ENCODE measurements around the gene SNRNP40. TPM values are rescaled to one million over a fixed set of nuclear protein-coding genes. Genes with fewer than 3 reads are reported as not detected.

SNRNP40 gene
- total RNA-seq, 2 donors from 2014 or later = 34.7 to 59.6 TPM

DNA sequence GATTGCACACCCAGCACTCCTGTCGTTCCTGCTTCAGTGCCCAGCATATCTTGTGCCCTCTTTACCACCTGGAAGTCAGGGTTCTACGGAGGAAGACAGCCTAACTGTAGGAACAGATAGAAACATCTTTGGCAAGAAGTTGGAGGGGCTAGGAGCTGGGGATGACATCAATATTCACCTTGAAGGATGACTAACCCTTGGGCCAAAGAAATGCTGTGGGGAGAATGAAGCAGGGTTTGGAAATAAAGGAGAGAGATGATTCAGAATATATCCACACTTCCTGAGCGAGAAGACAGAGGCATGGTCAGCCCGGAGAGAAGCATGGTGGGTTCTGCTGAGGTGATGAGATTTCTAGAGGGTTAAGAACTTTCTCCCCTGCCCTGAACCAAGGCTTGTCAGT lies 52.3 kb downstream of the SNRNP40 start:
- Histone ChIP-seq H3K27ac (no peak overlapping the region), H3K9ac (ENCODE audit: low read depth in 2 of 2, low read length in 2 of 2) (no peak overlapping the region), H3K4me3 (no peak overlapping the region), H3K36me3 (no peaks in the 10 kb centered on the region), H3K27me3 (peaks cover 14% of the 10 kb centered on the region), H3K9me3 (no peaks in the 10 kb centered on the region), H3K4me1 (no peaks in the 10 kb centered on the region)
- intact Hi-C loops (cut with DNase I) = no loop called here
- TF ChIP-seq, protein P1, sequence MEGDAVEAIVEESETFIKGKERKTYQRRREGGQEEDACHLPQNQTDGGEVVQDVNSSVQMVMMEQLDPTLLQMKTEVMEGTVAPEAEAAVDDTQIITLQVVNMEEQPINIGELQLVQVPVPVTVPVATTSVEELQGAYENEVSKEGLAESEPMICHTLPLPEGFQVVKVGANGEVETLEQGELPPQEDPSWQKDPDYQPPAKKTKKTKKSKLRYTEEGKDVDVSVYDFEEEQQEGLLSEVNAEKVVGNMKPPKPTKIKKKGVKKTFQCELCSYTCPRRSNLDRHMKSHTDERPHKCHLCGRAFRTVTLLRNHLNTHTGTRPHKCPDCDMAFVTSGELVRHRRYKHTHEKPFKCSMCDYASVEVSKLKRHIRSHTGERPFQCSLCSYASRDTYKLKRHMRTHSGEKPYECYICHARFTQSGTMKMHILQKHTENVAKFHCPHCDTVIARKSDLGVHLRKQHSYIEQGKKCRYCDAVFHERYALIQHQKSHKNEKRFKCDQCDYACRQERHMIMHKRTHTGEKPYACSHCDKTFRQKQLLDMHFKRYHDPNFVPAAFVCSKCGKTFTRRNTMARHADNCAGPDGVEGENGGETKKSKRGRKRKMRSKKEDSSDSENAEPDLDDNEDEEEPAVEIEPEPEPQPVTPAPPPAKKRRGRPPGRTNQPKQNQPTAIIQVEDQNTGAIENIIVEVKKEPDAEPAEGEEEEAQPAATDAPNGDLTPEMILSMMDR (IDR thresholded peaks at IDR 0.05) = no peak
- no peak for DNase-seq

DNA sequence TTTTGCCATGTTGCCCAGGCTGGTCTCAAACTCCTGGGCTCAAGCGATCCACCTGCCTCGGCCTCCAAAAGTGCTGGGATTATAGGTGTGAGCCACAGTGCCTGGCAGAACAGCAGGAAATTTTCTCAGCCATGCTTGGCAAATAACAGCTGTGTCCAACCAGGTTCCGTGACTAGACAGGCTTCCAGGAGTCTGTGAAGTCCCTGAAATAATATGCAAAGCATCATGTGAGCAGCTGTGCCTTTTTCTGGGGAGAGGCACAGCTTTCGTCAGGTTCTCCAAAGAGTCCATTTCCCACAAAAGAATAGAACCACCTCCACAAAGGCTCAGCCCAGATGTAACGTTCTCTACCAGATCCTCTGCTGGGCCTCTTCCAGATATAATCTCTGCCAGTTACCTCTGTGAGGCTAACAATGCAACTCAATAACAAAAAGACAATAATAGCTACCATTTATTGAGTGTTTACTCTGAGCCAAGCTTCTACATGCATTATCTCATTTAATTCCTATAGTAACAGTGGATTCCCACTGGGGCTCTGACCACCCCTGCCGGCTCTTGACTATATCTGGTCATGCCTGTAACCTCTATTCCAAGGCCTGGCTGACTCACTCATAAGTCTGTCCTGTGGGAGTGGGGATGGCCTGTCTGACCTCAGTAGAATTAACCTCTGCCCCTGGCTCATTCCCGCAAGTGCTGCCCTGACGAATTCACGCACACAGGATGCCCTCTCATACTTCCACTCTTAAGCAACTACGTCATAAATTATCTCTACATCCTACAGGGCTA lies 52.9 kb downstream of the SNRNP40 start:
- no peaks in the 10 kb centered on the region for H3K4me1 ChIP-seq
- peaks cover 17% of the 10 kb centered on the region for H3K27me3 ChIP-seq
- DNase-seq = no peak
- H3K27ac ChIP-seq = no peak overlapping the region
- TF ChIP-seq, protein P1 (IDR thresholded peaks at IDR 0.05) = no peak
- no peak overlapping the region for H3K4me3 ChIP-seq
- H3K36me3 ChIP-seq = no peaks in the 10 kb centered on the region
- no peak overlapping the region for H3K9ac ChIP-seq (ENCODE audit: low read depth in 2 of 2, low read length in 2 of 2)
- intact Hi-C loops (cut with DNase I) = no loop called here
- H3K9me3 ChIP-seq = no peaks in the 10 kb centered on the region

DNA sequence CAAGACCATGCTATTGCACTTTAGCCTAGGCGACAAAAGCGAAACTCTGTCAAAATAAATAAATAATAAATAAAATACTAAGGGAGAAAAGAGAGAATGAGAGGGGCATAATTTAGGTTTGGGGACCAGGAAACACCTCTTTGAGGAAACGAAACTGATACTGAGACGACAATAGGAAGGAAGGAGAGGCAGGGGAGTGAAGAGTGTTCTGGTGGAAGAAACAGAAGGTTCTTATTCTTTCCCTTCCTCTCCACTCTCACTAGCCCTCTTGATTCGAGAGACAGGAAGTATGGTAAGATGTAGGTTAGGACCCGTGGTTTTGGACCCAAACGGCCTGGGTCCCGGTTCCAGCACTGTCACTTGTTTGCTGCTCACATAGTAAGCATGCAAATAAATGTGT lies 55.3 kb downstream of the SNRNP40 start:
- TF ChIP-seq, protein P1 (IDR thresholded peaks at IDR 0.05) = no peak
- DNase-seq = no peak
- Histone ChIP-seq H3K36me3 (no peaks in the 10 kb centered on the region), H3K27me3 (peaks cover 26% of the 10 kb centered on the region), H3K27ac (no peak overlapping the region), H3K4me3 (no peak overlapping the region), H3K9me3 (no peaks in the 10 kb centered on the region), H3K9ac (ENCODE audit: low read depth in 2 of 2, low read length in 2 of 2) (no peak overlapping the region), H3K4me1 (no peaks in the 10 kb centered on the region)
- intact Hi-C loops (cut with DNase I) = no loop called here

DNA sequence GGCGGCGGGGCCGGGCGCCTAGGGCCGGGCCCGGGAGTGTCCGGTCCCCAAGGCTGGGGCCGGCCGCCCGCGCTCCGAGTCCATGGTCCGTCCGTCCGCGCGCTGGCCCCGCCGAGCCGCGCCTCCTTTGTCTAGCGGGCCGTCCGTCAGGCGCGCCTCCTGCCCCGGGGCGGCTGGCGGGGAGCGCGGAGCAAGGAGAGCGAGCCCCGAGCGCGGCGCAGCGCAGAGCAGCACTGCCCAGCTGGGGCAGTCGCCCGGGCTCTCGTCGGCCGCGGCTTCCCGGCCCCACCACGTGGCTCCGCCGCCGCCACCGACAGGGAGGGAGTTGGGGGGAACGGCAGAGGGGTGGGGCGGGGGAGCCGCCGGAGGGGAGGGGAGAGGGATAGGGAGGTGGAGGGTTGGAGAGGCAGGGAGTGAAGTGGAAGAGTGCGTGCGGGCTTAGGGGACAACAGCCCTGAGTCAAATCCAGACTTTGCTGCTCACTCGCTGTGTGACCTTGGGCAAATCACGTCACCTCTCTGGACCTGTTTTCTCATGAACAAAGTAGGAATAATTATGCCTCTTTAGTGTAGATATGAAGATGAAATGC lies 56.8 kb downstream of the SNRNP40 start, which contains the start of gene NKAIN1:
Gene NKAIN1, minus strand, starts transcription at position 235 of the 589 bp plus-strand sequence. CDS start 340 bp downstream, outside the sequence.
- H3K27ac ChIP-seq = no peak within 1 kb of the TSS
- TF ChIP-seq, protein P1 (IDR thresholded peaks at IDR 0.05) = no peak
- H3K4me3 ChIP-seq = peak within 1 kb of the TSS; percentile 3
- H3K9ac ChIP-seq (ENCODE audit: low read depth in 2 of 2, low read length in 2 of 2) = peak within 1 kb of the TSS in 1 of 2 donors; percentile 24
- H3K9me3 ChIP-seq = no peaks in the 10 kb centered on the region
- peaks cover 26% of the 10 kb centered on the region for H3K27me3 ChIP-seq
- DNase-seq = no peak
- no peaks in the 10 kb centered on the region for H3K36me3 ChIP-seq
- H3K4me1 ChIP-seq = no peaks in the 10 kb centered on the region
- intact Hi-C loops (cut with DNase I) = no loop called here

DNA sequence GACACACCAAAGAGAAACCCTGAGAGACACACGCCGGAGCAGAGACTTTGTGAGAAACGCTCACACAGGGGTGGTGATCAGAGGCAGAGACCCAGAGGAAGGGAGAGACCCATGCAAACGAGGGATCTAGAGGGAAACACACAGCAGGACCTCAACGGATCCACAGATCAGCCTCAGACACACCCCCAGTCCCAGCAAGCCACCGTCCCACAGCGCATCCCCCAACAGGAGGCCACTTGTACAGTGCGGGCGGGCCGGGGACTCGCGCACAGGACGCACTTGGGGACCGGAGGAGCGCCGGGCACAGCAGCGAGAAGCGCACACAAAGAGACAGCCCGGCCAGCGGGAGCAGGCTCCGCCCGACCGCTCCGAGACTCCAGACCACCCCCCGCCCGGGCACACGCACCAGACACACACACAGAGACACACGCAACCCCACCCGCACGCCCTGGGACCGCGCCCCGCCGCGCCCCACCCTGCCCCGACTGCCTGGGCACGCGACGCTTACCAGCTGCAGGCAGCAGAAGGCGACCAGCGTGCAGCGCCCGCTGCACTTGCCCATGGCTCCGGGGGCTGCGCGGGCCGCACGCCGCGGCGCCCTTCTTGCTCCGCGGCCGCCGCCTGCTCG lies 57.5 kb downstream of the SNRNP40 start:
- intact Hi-C loops (cut with DNase I) = no loop called here
- H3K4me3 ChIP-seq = no peak overlapping the region
- no peaks in the 10 kb centered on the region for H3K9me3 ChIP-seq
- no peak overlapping the region for H3K27ac ChIP-seq
- H3K36me3 ChIP-seq = no peaks in the 10 kb centered on the region
- peak; percentile 27 for DNase-seq
- TF ChIP-seq, protein P1 (IDR thresholded peaks at IDR 0.05) = no peak
- H3K4me1 ChIP-seq = no peaks in the 10 kb centered on the region
- H3K27me3 ChIP-seq = peaks cover 26% of the 10 kb centered on the region
- no peak overlapping the region for H3K9ac ChIP-seq (ENCODE audit: low read depth in 2 of 2, low read length in 2 of 2)

Data from colonic mucosa (tissue), 4 donors.